Stimulated activated naive CD8-positive, alpha-beta T cell treated with anti-CD3 and anti-CD28 coated beads, Interleukin-15, amount 100 ng/mL, for 72 hours (primary cell): ENCODE data around the gene MAGI2.
"Not testable (repeated sequence)": the region's sequence is repeated elsewhere in the genome, so short reads cannot be mapped to it uniquely, and the experiment has no call there.

Experiments used
- ATAC-seq: fragments of 150-1000 bp; cut with Tn5 transposase; 2 replicates; pipeline ENCODE4 v1.10.0; 2021; ENCODE audit warnings: mild to moderate bottlenecking, moderate library complexity
- DNase-seq, 2 donors: peaks; one replicate each; pipeline ENCODE4 v3.0.0; 2021 to 2022
- H3K27ac Mint-ChIP-seq, 2 donors: one replicate each; pipeline ENCODE4 v1.8.0; 2022; ENCODE audit warnings: mild to moderate bottlenecking in 2 of 2, mixed read lengths in 2 of 2, moderate library complexity in 2 of 2
- H3K27me3 Mint-ChIP-seq: one replicate; pipeline ENCODE4 v1.8.0; 2022; ENCODE audit warnings: mixed read lengths
- H3K4me1 Mint-ChIP-seq: one replicate; pipeline ENCODE4 v1.8.0; 2022; ENCODE audit warnings: mild to moderate bottlenecking, mixed read lengths
- H3K4me3 Mint-ChIP-seq, 2 donors: one replicate each; pipeline ENCODE4 v1.8.0; 2022; ENCODE audit warnings: mild to moderate bottlenecking in 2 of 2, mixed read lengths in 2 of 2, moderate library complexity in 1 of 2
- H3K9me3 Mint-ChIP-seq, 2 donors: one replicate each; pipeline ENCODE4 v1.8.0; 2022; ENCODE audit warnings: mixed read lengths in 2 of 2

The MAGI2 gene

GRCh38 chr7:78346827-78347226, 1106.6 kb downstream of the MAGI2 start:
- ATAC-seq = no peak
- no peaks in the 10 kb centered on the region for H3K9me3 Mint-ChIP-seq
- no peak overlapping the region for H3K4me3 Mint-ChIP-seq
- H3K4me1 Mint-ChIP-seq = no peaks in the 10 kb centered on the region
- no peaks in the 10 kb centered on the region for H3K27me3 Mint-ChIP-seq
- H3K27ac Mint-ChIP-seq = no peak overlapping the region
- no peak for DNase-seq

DNA sequence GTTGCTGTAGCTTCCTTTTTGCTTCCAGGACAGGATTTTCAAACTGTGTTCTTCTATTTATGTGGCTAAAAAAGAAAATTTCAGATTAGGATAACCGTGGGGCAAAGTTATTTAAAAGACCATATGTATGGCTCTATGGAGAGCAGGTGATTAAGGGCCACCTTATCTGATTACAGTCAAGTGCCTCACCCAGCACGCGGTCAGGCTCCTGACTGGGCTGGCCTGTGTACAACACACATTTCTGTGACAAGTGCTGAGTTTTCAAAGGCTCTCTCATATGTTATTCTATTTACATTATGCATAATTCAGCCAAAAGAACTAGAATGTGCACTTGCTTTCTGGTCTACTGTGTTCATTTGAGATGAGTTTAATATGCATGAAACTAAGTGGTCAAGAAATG, 1107.5 kb downstream of the MAGI2 start:
- Mint-ChIP-seq H3K27ac (no peak overlapping the region), H3K4me3 (no peak overlapping the region), H3K9me3 (no peaks in the 10 kb centered on the region), H3K4me1 (no peaks in the 10 kb centered on the region), H3K27me3 (no peaks in the 10 kb centered on the region)
- no peak for DNase-seq
- ATAC-seq = no peak

DNA sequence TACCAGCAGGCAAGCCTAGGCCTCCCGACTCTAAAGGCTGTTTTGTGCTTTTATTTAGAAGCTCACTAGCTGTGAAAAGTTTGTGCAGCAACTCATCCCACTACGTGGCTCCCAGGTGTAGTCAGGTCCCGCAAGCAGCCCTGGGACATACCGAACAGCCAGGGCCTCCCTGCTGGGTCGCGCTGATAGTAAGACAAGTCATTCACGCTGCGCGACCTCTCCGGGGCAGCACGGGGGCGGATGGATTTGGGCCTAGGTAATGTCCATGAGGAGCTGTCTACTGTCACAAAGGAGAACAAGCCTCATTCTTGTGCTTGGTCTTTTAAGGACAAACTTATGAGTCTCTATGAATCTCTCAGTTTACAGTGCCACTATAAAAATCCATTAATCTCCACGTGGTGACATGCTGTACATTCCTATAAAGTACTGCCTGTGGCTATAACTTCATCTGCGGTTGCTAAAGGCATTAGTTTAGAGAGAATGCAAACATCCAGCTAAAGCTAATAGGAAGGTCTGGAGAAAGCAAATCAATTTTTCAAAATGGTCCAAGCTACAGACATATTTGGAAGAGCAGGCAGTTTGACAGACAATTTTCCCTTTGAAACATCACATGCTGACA, 1108.1 kb downstream of the MAGI2 start:
- Mint-ChIP-seq H3K27ac (no peak overlapping the region), H3K4me1 (no peaks in the 10 kb centered on the region), H3K9me3 (no peaks in the 10 kb centered on the region), H3K4me3 (no peak overlapping the region), H3K27me3 (no peaks in the 10 kb centered on the region)
- no peak for DNase-seq
- ATAC-seq = no peak

GRCh38 chr7:78334426-78334825, 1119.0 kb downstream of the MAGI2 start:
- no peak overlapping the region for H3K4me3 Mint-ChIP-seq
- DNase-seq (no peak), ATAC-seq (no peak)
- no peak overlapping the region for H3K27ac Mint-ChIP-seq
- no peaks in the 10 kb centered on the region for H3K4me1 Mint-ChIP-seq
- no peaks in the 10 kb centered on the region for H3K9me3 Mint-ChIP-seq
- H3K27me3 Mint-ChIP-seq = no peaks in the 10 kb centered on the region

DNA sequence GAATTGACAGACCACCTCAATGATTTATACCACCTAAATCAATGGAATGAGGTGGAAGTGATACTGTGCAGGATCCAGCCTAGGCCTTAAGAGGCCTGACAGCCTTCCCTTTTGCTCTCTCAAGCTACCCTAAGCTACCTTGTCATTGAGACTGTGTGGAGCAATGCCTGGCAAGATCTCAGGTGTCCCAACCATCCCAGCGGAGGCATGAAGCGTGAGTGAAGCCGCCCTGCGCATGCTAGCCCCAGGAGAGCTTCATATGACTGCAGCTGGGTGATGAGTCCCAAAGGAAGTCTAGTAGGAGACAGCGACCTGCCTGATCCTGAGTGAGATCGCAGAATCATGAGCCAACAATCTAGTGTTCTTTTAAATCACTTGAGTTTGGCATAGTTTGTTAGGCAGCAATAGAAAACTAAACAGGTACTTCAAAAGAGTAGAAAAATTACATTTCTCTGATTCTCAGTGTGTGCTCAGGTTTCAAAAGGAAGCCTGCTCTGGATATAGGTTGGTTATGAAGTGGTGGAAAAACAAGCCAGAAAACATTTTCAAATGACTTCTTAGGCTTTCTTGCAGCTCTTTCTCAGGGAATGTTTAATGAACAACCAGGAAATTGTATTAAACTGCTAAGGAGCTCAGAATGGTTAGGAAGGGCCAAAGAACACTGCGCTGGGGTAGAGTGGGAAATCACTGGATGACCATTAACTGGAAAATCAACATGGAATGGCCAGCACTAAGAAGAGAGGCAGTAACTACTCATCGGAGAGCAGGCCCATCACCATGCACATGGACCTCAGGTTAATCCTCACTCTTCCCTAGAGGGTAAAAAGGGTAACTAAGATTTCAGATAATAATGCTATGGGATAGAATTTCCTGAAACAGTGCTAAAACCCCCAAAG, 1119.7 kb downstream of the MAGI2 start:
- no peak overlapping the region for H3K27ac Mint-ChIP-seq
- ATAC-seq (no peak), DNase-seq (no peak)
- no peaks in the 10 kb centered on the region for H3K4me1 Mint-ChIP-seq
- no peak overlapping the region for H3K4me3 Mint-ChIP-seq
- no peaks in the 10 kb centered on the region for H3K9me3 Mint-ChIP-seq
- H3K27me3 Mint-ChIP-seq = no peaks in the 10 kb centered on the region

DNA sequence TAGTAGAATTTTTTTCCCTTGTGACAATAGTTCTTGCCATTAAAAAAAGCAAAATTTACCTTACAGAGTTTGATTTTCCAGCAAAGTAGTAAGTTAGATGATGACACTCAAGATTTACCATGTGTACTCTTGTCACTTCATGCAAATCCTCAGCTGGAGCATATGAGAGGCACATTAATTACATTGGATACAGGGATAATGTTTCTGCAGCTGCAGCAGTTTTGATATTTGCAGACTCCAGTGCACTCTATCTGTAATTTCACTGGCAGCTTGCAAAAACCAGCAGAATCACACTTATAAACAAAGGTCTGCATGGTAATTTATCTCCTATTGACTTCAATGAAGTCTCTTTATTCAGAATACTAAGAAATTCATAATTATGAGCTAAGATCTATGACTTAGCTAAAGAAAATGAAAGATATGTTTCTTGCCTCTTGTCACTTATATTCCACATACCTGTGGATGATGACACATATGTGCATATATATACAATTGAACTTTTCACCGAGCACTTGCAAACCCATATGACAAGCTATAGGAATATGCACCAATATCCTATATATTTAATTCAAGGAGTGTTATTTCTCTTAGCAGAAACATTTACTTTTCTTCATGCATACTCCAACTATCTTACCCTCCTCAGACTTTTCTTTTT, 1124.3 kb downstream of the MAGI2 start:
- no peak for DNase-seq
- H3K4me3 Mint-ChIP-seq = no peak overlapping the region

GRCh38 chr7:78327718-78328117, 1125.7 kb downstream of the MAGI2 start:
- ATAC-seq = no peak
- H3K4me1 Mint-ChIP-seq = no peaks in the 10 kb centered on the region

More for the DNA sequence above, 1124.3 kb downstream of the MAGI2 start:
- Mint-ChIP-seq H3K27me3 (no peaks in the 10 kb centered on the region), H3K4me1 (no peaks in the 10 kb centered on the region), H3K27ac (no peak overlapping the region), H3K9me3 (no peaks in the 10 kb centered on the region)
- no peak for ATAC-seq

DNA sequence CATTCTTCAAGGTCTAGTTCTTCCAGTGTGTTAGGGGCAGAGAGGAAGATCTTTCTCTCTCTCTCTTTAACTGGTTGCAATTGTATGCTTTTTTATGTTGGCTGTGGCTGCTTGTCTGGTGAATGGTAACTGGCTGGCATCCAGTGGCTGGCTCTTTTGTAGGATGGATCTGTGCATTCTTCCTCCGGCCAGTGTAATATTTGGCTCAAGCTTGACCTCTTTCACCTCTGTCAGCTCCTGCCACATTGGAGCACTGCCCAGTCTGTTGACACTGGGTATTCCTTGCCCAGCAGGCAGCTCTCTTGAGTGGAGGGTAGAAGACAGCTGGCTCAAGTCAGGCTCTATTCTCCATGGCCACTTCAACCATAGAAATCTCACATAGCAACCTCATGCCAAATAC, 1126.6 kb downstream of the MAGI2 start:
- Mint-ChIP-seq H3K27ac (no peak overlapping the region), H3K9me3 (no peaks in the 10 kb centered on the region), H3K27me3 (no peaks in the 10 kb centered on the region), H3K4me3 (no peak overlapping the region), H3K4me1 (no peaks in the 10 kb centered on the region)
- ATAC-seq (no peak), DNase-seq (no peak)

More at GRCh38 chr7:78327718-78328117, 1125.7 kb downstream of the MAGI2 start:
- Mint-ChIP-seq H3K9me3 (no peaks in the 10 kb centered on the region), H3K27me3 (no peaks in the 10 kb centered on the region), H3K27ac (no peak overlapping the region), H3K4me3 (no peak overlapping the region)
- DNase-seq = no peak

GRCh38 chr7:78326189-78326588, 1127.3 kb downstream of the MAGI2 start:
- Mint-ChIP-seq H3K27ac (no peak overlapping the region), H3K4me3 (no peak overlapping the region), H3K4me1 (no peaks in the 10 kb centered on the region), H3K27me3 (no peaks in the 10 kb centered on the region), H3K9me3 (no peaks in the 10 kb centered on the region)
- DNase-seq (no peak), ATAC-seq (no peak)

- peaks cover 3 to 4% of the 10 kb centered on the region in 2 donors for H3K9me3 Mint-ChIP-seq
- no peaks in the 10 kb centered on the region for H3K4me1 Mint-ChIP-seq
- H3K27ac Mint-ChIP-seq = no peak overlapping the region
- H3K27me3 Mint-ChIP-seq = no peaks in the 10 kb centered on the region
- DNase-seq = no peak
- H3K4me3 Mint-ChIP-seq = no peak overlapping the region
- ATAC-seq = no peak
Measured at GRCh38 chr7:78323118-78323517, 1130.3 kb downstream of the MAGI2 start.

DNA sequence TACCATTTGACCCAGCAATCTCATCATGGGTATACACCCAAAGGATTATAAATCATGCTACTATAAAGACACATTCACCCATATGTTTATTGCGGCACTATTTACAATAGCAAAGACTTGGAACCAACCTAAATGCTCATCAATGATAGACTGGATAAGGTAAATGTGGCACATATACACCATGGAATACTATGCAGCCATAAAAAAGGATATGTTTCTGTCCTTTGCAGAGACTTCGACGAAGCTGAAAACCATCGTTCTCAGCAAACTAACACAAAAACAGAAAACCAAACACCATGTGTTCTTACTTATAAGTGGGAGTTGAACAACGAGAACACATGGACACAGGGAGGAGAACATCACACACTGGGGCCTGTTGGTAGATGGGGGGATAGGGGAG, 1131.2 kb downstream of the MAGI2 start:
- H3K4me1 Mint-ChIP-seq, H3K4me3 Mint-ChIP-seq, ATAC-seq, H3K9me3 Mint-ChIP-seq, H3K27ac Mint-ChIP-seq, H3K27me3 Mint-ChIP-seq, DNase-seq: not testable (repeated sequence)

GRCh38 chr7:78317371-78317770, 1136.1 kb downstream of the MAGI2 start:
- Mint-ChIP-seq H3K4me3 (no peak overlapping the region), H3K4me1 (no peaks in the 10 kb centered on the region), H3K9me3 (peaks cover 5 to 7% of the 10 kb centered on the region in 2 donors), H3K27ac (no peak overlapping the region), H3K27me3 (no peaks in the 10 kb centered on the region)
- DNase-seq = no peak
- ATAC-seq = no peak

GRCh38 chr7:78316110-78316509, 1137.4 kb downstream of the MAGI2 start:
- ATAC-seq (no peak), DNase-seq (no peak)

GRCh38 chr7:78315119-78315518, 1138.3 kb downstream of the MAGI2 start:
- no peak overlapping the region for H3K27ac Mint-ChIP-seq
- ATAC-seq (no peak), DNase-seq (no peak)
- H3K9me3 Mint-ChIP-seq = peaks cover 5 to 7% of the 10 kb centered on the region in 2 donors
- H3K4me3 Mint-ChIP-seq = no peak overlapping the region
- no peaks in the 10 kb centered on the region for H3K4me1 Mint-ChIP-seq
- H3K27me3 Mint-ChIP-seq = no peaks in the 10 kb centered on the region

More at GRCh38 chr7:78316110-78316509, 1137.4 kb downstream of the MAGI2 start:
- Mint-ChIP-seq H3K27ac (no peak overlapping the region), H3K4me3 (no peak overlapping the region), H3K4me1 (no peaks in the 10 kb centered on the region), H3K9me3 (peaks cover 5 to 7% of the 10 kb centered on the region in 2 donors), H3K27me3 (no peaks in the 10 kb centered on the region)

DNA sequence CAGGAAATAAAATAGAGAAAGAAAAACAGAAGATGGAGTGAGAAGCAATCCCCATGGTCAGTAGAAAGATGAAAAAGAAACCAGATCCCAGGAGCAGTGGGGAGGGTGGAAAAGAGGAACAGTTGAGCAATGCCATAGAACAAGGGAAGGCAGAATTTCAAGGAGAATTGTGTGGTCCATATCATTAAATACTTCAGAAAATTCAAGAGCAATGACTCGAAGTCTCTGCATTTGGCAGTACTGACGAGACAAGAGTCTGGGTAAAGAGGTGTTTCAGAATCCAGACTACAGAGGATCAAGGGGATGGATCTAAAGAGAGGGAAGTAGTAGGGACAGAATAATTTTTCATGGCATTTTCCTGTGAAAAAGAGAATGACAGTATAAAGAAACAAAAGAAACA, 1142.3 kb downstream of the MAGI2 start:
- no peaks in the 10 kb centered on the region for H3K27me3 Mint-ChIP-seq
- no peak overlapping the region for H3K4me3 Mint-ChIP-seq
- H3K9me3 Mint-ChIP-seq = no peaks in the 10 kb centered on the region
- ATAC-seq (no peak), DNase-seq (no peak)
- H3K27ac Mint-ChIP-seq = no peak overlapping the region
- H3K4me1 Mint-ChIP-seq = no peaks in the 10 kb centered on the region

DNA sequence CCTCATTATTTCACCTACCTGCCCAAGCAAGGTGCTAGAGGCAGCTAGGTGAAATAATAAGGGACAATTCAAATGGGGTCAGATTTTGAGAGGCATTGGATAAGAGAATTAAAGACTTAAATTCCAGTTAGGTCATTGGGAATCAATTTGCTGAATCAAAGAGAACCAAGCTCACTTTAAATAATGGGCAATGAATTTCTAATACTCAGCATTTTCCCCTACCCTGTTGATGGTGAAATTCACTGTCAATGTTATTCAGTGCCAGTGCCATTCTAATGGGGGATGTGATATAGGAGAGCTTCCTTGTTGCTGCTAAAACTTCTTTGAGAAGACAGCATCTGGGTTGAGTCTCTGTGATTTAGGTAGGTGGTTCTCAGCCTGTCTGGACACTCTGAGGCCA, 1145.6 kb downstream of the MAGI2 start:
- H3K27me3 Mint-ChIP-seq = no peaks in the 10 kb centered on the region
- ATAC-seq (no peak), DNase-seq (no peak)
- H3K27ac Mint-ChIP-seq = no peak overlapping the region
- H3K9me3 Mint-ChIP-seq = no peaks in the 10 kb centered on the region
- H3K4me3 Mint-ChIP-seq = no peak overlapping the region
- H3K4me1 Mint-ChIP-seq = no peaks in the 10 kb centered on the region
